EL (cell line): Measurements from ENCODE around the gene POLR2E.

Source experiments
- DNase-seq: peaks from one replicate; pipeline ENCODE4 v3.0.0-alpha.2; 2016

POLR2E gene

DNA sequence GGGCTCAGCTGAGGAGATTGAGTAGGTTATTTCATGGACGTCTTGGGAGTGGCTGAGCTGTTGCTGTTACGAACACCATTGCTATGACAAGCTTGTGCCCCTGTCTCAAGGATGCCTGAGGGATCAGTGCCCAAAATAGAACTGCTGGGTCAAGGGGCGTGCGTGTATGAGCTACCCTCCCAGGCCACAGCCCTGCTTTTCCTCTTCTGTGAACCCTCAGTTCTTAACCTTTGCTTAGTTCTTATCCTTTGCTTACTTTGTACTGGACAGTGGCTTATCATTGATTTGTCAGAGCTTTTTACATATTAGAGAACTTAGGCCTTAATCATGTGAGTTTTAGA is 19.2 kb downstream of the POLR2E start:
- no peak for DNase-seq

DNA sequence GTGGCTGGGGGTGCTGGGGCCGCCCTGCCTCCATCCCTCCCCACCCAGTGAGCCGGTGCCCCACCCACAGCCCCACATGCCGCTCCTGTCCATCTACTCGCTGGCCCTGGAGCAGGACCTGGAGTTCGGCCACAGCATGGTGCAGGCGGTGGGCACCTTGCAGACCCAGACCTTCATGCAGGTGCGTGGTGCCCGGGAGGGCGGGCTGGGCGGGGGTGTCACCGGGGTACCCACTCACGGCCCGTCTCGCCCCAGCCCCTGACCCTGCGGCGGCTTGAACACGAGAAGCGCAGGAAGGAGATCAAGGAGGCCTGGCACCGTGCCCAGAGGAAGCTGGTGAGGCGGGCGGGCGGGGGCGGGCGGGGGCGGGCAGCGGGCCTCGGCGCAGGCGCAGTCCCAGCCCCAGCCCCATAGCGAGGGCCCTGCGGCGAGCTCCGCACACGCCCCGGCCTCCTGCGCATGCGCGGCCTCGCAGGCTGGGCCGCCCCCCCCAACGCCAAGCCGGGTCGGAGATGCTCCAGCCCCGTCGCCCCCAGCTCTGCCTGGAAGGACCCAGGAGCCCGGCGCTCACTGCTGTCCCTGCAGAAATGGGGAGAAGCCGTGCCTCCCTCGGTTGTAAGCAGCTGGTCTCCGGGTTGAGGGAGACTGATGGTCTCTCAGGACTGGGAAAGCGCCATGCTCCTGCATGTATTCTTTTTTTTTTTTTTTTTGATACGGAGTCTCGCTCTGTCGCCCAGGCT is 20.5 kb downstream of the POLR2E start:
- no peak for DNase-seq

DNA sequence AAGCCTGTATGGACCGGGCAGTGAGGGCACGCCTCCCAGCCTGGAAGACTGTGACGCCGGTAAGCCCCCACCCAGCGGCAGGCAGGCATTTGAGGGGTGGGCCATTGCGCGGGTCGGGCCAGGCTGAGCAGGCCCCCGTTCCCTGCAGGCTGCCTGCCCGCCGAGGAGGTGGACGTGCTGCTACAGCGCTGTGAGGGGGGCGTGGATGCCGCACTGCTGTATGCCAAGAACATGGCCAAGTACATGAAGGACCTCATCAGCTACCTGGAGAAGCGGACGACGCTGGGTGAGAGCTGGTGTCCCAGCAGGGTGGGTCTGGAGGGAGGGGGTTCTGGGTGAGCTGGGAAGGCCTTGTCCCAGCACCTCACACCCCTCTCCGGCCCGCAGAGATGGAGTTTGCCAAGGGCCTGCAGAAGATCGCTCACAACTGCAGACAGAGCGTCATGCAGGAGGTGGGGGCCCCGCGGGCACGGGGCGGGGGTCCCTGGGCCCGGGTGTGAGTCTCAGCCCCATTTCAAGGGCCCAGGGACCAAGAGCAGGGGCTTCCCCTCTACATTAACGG is 21.1 kb downstream of the POLR2E start:
- DNase-seq, result no peak

DNA sequence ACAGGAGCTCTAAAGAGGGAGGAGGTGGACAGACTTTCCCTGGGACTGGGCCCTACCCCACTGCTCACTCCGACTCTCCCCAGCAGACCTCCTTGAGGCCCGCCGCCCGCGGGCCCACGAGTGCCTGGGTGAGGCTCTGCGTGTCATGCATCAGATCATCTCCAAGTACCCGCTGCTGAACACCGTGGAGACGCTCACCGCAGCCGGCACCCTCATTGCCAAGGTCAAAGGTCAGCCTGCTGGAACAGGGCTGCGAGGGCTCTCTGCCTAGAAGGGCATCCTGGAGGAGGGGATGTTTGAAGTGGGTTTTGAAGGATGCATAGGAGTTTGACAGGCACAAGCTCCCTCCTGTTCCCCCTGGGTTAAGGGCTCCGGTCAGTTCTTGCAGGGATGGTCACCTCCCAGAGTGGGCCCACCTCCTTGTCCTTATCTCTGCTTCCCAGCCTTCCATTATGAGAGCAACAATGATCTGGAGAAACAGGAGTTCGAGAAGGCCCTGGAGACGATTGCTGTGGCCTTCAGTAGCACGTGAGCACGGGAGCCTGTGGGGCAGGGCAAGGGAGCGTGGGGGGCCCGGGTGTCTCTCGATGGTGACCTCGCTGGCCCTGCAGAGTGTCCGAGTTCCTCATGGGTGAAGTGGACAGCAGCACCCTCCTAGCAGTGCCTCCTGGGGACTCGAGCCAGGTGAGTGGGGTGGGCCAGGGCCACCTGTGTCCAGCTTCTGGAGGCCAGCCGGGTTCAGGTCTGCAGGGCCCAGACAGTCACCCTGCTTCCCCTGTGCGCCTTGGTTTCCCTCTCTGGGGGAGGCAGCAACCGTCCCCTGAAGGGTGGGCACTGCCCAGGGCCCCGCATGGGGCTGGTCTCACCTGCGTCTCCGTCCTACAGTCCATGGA is 21.9 kb downstream of the POLR2E start:
- DNase-seq, result no peak

DNA sequence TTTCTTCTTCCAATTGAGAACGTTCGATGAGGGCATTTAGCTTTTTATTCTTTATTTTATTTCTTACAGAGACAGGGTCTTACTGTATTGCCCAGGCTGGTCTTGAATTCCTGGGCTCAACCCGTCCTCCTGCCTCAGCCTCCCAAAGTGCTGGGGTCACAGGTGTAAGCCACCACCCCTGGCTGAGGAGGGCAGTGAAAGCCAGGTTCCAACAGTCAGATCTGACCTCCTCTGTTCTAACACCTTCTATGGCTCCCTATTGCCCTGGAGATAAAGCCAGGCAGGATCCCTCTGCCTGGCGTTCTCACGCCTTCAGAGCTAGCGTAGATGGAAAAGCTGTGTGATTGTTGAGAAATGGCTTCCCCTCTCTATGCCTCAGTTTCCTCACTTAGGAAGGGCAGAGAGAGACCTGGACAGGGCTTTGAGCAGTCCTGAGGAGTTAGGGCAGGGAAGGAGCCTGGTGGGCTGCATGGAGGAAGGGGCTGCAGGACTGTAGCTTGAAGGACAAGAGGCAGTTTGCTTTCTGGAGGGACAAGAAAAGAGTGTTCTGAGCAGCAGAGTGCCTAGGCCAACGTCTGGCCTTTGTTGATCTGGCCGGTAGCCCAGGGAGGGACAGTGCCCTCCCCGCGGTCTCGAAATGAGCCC is 22.7 kb downstream of the POLR2E start:
- DNase-seq, result no peak

DNA sequence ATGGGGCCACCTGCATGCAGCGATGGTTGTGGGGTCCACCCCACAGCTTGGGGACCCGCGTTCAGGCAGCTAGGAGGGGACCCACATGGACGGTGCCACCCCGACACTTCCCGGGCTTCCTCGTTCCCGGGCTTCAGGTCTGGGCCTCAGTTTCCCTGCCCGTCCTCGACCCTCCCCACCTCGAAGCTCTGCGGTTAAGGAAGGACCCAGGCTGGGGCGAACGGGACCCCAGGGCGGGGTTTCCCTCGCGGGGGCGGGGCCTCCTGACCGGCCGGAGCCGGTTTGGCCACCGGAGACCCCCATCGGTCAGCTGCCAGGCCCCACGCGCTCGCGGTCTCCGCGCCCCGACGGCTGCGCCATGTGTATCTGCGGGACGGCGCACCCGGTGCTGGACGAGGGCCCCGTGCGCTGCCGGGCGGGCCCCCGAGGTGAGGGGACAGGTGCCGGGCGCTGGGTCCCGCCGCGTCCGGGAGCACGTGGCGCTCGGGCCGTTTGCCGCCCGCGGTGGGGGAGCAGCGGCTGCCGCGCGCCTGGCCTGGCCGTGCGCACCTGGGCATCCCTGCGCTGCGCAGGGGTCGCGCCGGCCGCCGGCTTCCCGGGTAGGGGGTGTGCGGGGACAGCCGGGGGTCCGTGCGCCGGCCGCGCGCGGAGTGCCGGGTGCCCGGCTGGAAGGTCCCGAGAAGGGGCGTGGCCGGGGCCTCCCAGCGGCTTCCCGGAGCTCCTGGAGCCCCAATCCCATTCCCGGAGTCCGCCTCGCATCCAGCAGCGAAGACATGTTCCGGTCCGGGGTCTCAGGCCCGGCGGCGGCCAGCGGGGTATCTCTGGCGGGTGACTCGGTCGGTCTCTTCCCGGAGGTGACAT is 24.0 kb downstream of the POLR2E start:
- DNase-seq, result no peak

DNA sequence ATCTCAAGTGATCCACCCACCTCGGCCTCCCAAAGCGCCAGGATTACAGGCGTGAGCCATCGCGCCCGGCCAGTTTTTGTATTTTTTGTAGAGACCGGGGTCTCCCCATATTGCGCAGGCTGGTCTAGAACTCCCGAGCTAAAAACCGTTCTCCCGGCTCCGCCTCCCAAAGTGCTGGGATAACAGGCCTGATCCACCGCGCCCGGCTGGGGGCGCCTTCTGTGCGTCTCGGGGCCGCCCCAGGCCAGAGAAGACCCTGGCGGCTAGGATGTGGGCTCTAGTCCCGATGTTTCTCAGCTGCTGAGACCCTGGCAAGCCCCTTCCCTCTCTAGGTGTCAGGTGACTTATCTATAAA is 24.6 kb downstream of the POLR2E start:
- DNase-seq, result no peak

DNA sequence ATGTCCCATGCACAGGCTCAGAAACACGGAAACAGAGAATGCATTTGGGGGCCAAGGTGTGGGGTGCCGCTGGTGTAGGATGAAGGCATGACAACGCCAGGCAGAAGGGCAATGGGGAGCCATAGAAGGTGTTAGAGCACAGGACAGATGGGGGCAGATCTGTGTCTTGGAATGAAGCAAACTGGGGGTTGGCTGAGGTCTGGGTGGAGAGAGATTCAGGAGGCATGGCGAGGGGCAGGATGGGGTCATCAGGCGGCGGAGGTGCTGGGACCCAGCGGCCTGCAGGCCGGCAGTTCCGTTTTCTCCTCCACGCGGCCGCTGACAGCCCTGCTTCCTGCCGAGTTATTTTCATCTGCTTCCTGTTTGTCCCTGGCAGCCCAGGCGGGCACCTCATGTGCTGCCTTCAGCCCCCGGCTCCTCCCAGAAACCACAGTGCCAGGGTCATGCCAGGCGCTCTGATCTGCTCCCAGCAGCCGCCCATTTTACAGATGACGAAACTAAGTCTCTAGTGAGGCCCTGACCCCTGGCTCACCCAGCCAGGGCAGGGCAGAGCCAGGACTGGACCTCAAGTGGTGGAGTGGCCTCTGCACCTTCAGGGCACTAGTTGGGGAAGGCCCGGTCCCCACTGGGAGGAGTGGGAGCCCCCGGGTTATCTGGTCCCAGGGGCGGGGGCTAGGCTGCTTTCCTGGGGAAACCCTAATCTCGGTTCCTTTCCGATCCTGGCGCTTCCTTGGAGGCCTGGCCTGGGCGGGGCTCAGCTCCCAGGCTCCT is 26.0 kb downstream of the POLR2E start:
- DNase-seq, result no peak

DNA sequence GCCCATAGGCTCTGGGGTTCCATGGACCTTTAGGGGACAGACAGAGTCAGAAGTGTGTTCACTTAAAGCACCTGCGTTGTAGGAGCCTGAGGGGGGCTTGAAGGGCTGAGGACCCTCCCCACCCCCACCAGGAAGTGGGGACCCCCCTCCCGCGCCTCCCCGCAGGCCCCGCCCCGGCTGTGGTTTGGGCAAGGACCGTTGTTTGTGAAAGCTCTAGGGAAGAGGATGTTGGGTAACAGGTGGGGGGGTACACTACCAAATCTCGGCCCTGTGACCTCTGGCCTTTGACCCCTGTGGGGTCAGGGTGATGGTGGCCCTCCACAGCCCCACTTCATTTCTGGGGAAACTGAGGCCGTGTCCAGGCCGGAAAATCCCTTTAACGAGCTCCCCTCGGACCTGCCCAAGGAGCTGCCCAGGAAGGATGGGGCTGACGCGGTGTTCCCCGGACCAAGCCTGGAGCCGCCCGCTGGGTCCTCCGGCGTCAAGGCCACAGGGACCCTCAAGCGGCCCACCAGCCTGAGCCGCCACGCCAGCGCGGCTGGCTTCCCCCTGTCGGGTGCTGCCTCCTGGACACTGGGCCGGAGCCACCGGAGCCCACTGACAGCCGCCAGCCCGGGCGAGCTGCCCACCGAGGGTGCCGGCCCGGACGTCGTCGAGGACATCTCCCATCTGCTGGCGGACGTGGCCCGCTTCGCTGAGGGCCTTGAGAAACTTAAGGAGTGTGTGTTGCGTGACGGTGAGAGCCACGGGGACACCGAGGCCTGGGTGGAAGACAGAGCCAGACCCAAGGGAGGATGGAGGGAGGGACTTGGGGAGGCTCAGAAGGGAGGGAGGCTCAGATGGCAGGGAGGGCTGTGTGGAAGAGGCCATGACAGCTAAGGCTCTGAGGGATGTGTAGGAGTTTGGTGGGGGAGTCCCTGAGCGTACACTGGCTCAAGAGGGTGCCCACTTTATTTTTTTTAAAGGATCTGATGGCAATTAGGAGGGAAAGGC is 26.9 kb downstream of the POLR2E start:
- no peak for DNase-seq

DNA sequence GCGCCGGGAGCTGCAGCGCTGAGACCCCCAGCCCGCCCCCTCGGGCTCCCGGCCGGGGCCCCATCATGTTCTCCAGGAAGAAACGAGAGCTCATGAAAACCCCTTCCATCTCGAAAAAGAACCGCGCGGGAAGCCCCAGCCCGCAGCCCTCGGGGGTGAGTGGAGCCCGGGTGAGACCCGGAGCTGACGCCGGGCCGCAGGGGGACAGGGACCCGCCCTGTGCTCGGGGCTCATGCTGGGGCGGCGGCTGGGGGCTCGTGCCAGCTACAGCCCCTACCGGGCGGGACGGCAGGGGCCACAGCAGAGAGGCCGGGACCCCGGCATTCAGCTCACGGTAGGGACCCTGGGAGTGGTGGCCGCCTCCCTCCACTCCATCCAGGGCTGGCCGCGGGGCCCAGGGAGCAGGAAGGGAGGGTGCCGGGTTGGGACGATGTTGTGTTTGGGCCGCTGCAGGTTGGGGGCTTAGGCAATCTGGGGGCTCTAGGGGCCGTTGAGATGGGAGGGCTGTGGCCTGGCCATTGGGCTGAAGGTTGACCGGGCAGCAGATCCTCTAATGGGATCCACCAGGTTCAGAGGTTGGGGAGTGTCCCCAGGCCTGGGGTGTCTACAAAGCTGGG is 27.7 kb downstream of the POLR2E start:
- no peak for DNase-seq

DNA sequence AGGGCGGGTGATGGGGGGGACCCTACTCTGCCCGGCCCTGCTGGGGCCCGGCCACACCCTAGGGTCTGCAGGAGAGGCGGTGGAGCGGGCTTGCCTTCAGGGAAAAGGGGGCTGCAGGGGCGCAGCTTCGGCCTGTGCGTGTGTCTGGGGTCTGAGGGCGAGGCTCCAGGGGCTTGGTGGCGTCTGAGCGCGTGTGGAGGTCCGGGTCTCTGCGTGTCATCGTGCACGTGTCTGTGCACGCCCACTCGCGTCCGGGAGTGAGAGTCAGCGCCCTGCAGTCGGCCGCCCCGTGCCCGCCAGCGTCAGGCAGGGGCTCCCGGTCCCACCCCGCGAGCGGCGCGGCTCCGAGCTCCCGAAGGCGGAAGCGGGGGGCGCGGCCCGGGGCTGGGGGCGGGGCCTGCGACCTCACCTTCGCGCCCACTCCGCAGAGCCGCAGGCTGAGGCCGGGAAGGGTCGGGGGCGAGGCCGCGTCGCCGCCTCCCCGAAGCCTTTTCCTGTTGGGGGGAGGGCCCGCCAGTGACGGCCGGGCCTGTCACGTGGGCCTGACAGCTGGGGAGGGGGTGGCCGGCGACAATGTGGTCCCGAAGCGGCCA is 28.3 kb downstream of the POLR2E start, which contains the start of gene ARHGAP45:
TSS of gene ARHGAP45 (plus strand) at position 420 of the 593 bp plus-strand sequence. CDS start 239 bp downstream, outside the sequence.
- DNase-seq, result no peak

DNA sequence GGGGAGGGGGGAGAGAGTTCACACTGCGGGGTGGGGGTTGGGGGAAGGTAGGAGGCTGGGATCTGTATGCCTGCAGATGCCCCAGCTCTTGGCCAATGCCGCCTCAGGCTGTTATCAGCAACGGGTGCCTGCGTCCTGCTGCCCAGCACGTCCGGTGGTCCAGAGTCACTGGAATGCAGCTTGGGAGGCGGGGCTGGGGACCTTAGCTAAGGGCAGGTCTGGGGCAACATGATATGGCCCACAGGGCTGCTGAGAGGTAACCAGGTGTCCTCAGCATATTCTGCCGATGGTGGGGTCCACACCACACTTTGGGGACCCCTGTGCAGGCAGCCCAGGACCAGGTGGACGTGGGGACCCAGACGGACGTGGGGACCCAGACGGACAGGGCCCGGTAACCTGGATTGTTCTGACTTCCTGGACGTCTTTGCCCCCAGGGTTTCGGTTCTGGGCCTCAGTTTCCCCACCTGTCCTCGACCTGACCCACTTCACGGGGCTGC is 28.9 kb downstream of the POLR2E start:
- no peak for DNase-seq

DNA sequence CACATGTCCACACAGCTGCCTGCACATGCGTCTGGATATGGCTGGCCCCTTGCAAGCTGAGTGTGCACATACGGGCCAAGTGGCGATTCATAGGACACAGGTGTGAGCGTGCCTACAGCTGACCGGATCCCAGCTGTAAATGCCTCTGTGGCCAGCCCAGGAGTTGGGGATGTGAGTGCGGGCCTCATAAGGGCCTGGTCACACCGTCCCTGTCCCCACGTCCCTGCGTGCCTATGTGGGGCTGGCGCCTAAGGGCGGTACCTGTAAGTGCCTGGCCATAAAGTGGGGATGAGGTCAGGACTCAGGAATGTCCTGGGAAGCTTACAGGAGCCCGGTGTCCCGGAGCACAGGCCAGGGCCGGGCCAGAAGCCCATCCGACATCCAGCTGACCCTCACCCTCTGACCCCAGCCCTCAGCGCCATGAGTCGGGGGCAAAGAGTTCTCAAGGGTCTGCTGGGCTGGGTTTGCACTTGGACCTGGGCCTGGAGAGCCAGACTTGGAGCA is 29.5 kb downstream of the POLR2E start:
- DNase-seq, result no peak

DNA sequence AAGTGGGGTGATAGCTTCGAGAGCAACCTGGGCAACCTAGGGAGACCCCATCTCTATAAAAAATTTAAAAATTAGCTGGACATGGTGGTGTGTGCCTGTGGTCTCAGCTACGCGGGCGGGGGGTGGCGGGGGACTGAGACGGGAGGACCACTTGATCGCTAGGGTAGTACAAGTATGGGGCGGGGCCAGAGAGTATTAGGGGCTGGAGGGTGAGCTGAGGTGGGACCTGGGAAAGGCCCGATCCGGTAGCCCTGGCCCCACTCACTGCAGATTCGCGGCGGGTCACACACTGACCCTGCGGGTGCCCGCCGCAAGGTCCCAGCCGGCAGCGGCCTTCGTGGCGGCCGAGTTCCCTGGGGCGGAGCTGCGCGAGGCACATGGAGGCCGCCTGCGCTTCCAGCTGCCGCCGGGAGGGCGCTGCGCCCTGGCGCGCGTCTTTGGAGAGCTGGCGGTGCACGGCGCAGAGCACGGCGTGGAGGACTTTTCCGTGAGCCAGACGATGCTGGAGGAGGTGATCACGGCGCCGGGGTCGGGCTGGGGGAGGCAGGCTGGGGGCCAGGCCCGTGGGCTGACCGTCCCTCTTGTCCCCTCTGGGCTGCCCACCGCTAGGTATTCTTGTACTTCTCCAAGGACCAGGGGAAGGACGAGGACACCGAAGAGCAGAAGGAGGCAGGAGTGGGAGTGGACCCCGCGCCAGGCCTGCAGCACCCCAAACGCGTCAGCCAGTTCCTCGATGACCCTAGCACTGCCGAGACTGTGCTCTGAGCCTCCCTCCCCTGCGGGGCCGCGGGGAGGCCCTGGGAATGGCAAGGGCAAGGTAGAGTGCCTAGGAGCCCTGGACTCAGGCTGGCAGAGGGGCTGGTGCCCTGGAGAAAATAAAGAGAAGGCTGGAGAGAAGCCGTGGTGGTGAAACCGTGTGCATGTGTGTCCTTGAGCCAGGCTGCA is 30.2 kb downstream of the POLR2E start:
- peak; percentile 65 for DNase-seq

DNA sequence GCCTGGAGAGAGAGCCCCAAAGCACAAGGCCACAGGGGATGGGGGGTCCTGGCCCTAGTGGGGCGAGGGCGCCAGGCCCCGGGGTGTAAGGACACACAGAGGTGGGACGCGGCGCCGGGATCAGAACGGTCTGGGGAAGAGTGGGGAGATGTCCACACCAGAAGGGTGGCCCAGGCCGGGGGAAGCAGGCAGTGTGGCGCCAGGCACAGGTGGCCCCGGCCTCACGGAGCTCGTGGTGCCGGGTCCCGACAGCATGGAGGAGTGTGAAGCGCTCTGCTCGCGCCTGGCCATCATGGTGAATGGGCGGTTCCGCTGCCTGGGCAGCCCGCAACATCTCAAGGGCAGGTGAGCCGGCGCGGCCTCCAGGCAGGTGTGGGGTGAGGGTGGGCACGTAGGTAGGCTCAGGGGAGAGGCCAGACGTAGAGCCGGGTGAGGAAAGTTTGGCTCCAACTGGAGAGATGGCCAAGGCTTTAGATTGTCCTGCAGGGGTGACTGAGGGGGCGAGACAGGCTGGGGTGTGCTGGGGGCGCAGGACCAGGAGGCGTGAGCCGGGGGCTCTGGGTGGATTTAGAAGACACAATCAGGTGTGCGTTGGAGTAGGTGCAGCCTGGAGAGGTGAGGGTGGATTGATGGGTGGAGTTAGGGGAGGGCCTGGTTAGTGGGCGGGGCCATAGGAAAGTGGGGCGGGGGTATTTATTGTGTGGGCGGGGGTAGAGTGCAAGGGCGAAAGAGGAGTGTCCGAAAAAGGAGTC is 31.1 kb downstream of the POLR2E start:
- no peak for DNase-seq

DNA sequence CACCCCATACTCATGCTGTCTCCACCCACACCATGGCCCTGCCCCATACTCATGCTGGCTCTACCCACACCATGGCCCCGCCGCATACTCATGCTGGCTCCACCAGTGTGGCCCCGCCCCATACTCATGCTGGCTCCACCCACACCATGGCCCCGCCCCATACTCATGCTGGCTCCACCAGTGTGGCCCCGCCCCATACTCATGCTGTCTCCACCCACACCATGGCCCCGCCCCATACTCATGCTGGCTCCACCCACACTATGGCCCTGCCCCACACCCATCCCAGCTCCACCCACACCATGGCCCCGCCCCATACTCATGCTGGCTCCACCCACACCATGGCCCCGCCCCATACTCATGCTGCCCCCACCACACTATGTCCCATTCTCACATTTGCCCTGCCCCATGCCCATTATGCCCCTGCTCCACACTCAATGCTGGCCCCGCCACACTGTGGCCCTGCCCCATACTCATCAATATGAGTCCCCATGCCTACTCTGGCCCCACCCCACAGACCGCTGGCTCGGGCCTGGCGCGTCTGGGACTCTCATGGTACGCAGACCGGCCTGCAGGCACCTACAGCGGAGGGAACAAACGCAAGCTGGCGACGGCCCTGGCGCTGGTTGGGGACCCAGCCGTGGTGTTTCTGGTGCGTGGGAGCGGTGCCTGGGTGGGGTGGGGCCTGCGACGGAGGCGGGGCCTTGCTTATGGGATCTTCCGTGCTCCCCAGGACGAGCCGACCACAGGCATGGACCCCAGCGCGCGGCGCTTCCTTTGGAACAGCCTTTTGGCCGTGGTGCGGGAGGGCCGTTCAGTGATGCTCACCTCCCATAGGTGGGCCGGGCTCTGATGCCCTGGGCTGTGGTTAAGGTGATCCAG is 31.9 kb downstream of the POLR2E start:
- DNase-seq, result no peak
